Left colon (tissue), 2 donors: ENCODE data around the gene NEDD9. TPM values are rescaled to one million over a fixed set of nuclear protein-coding genes. Genes with fewer than 3 reads are reported as not detected.

Source experiments
- ATAC-seq: fragments of 200-7000 bp; cut with Tn5 transposase; one replicate; pipeline ENCODE4 v1.9.1; 2020; ENCODE audit warnings: mild to moderate bottlenecking, moderate library complexity
- DNase-seq, 2 donors: peaks; one replicate each; pipeline ENCODE4 v3.0.0-alpha.2; 2020
- intact Hi-C, 2 donors: fragments of 100-400 bp; cut with DNase I in 1 of 2; cut with micrococcal nuclease in 1 of 2; formaldehyde crosslinking; loops; one replicate each; pipeline versions ENCODE4 v1.11.2 to v1.14.0; 2022; cut with DNase I, micrococcal nuclease
- total RNA-seq, 2 donors: library from RNA; stranded (reverse); fragmentation: NEBNext Ultra II Directional; extraction: Animal tissue kit (Norgen Biotek cat#: 25700); gene quantifications; one replicate each; pipeline ENCODE4 v1.2.1, GENCODE V29; 2021
- donor health status: DM: no; HTN: no; CAD: no.
- donor health status: DM: yes; HTN: yes; CAD: no.

Gene NEDD9
- total RNA-seq, 2 donors from 2014 or later: 58.9 to 84.8 TPM

DNA sequence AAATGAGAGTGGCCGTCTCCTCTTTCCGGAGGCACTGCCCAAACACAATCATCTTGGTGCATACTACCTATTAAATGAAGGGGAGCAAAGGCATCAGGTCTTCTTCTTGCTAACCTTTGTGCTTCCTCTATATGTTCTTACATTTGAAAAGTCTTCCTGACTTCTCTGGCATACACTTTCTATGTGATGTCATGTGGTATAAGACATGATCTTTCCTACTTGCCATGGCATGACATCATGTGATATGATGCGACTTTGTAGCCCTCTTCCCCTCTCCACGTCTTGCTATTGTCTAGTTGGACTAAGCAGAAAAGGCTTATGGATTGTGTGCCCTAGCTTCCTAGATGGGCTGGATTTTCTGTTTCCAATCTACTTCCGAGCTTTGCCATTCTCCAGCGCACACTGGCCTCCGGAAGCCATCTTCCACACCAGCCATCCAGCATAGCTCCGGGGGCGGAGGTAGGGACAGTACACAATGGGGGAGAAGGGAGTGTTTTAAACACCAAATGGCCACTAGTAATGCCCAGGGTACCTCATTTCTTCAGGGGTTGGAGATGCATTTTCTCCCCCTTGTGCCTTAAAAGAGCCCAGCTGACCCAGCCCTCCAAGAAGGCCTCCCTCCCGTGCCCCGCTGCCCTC lies 8.8 kb upstream of the NEDD9 start:
- no peak for DNase-seq
- no peak for ATAC-seq
- intact Hi-C loops: no loop called here

DNA sequence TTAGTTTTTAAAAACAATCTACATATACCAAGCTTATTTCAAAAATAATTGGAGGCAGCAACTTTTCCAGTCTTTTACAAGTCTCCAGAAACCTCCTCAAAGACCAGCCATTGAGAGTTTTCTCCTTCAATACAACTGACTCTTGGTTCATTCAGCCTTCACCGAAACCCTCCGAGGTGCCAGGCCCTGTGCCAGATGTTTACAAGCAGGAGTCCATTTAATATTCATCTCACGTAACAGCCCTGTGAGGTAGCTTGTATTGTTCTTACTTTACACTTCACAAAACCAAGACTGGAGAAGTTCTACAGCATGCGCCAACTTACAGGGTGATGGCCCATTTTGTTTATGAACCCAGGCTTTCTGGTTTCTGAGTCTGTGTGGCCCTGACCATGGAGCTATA lies 5.5 kb upstream of the NEDD9 start:
- intact Hi-C loops: no loop called here
- ATAC-seq: no peak

DNA sequence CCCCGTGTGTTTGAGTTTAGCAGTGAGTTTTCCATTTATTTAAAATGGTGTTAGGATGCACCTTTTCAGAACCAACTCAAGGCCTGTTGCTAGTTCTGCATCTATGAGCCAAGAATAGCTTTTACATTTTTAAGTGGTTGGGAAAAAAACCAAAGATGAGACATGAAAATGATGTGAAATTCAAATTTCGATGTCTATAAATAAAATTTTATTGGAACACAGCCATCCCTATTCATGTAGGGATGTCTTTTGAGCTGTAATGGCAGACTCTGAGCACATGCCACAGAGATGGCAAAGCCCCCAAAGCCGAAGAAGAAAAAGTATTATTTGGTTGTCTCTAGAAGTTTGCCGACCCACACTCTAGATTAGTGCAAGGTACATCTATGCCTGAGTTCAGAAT lies 5.0 kb upstream of the NEDD9 start:
- ATAC-seq: no peak
- no peak for DNase-seq
- intact Hi-C loops: no loop called here

More for the DNA sequence above, 5.5 kb upstream of the NEDD9 start:
- no peak for DNase-seq

DNA sequence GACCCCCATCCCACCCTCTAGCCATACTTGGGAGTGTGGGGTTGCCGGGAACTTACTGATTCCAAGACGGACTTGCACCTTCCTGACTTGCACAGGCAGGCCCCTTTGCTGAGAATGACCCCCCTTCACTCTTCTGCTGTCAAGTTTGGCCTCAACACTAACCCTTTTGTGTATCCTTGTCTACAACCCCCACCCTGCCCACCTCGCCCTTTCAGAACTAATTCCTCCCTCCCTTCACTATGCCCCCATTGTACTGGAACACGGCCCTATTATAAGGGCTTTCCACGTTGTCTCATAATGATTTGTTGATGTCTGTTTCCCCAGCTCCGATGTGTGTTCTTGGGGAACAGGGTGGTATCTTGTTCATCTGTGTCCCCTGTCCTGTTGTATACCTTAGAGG lies 4.4 kb upstream of the NEDD9 start:
- DNase-seq (no peak), ATAC-seq (no peak)
- intact Hi-C loops: no loop called here

DNA sequence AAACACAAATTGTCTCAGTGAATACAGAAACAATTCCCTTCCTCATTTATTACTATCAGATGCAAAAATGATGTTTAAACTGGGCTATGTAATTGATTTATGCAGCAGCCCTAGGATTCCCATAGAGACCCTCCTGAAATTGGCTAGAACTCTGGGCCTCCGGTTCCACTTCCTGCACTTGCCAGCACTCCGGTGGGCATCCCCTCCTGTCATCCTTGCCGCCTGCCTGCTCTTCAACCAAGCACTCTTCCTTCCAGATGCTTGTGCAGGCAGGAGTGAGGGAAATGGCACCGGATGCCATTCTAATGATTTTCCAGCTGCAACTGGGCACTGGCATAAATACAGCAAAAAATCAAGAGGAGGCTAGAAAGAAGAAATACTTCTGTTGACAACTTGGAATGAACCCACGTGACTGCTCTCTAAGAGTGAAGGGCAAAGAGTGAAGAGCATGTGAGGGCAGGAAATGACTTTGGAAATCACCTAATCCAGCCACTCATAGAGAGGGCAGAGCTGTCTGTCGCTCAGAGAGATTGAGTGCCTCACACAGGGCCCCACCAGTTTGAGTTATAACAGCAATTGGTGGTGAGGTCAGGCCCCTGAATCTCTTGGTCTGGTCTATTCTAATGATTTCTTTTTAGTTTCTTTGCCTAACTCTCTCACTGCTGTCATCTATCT lies 3.7 kb upstream of the NEDD9 start:
- intact Hi-C loops: no loop called here
- no peak for DNase-seq
- peak; percentile 23 for ATAC-seq

DNA sequence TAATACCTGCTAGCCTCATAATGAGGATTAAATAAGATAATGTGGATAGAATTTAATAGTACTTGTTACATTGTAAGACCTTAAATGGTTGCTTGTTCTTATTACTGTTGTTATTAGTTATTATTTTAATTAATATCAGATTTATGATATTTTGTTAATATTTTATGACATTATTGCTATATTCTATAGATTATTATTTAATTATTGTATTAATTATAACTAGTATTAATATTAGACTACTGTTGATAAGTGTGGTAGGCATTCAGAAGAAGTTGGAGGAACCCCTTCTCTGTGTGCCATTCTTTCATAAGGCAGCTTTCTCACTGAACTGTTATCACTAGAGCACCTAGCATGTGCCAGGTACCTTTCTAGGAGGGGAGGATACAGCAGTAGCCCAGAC lies 2.6 kb upstream of the NEDD9 start:
- DNase-seq (no peak), ATAC-seq (no peak)
- intact Hi-C loops: no loop called here

DNA sequence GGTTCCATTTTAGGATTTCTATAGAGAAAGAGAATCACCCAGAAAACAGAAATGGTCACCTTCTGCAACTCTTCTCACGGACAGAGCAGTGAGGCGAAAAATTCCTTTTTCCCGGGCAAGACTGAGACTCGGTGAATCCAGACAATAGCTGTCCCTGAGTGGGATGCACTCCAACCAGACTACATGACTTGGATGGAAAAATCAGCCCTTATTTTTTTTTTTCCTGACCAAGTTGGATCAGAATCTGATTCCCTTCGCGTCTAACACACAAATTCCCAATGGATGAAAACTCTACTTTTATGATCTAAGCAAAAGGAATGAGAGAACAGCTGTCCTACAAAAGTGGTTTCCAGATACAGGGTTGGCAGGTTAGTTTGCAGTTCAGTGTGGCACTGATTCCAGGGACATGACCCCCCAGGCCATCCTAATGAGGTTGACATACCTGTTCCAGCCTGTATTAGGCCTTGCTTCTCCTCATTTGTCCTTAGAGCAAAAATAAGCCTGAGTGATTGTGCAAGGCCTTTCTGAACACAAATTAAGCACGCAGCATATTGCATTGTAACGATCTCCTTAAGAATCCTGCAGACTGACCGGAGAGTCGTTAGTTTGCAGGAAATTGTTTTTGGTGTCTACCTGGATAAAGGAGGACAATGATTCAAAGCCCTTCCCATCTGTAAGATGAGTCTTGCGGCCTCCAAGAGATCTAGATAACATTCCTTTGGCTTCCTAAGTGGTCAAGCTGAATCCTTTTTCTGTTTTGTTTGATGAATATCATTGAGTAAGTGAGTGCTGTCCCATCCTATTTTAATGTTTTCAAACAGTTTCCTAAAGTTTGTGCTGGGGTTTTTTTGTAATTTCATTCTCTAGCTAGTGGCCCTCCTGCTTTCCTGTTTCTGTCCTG lies 1.5 kb upstream of the NEDD9 start:
- DNase-seq (no peak), ATAC-seq (no peak)
- intact Hi-C loops: no loop called here

DNA sequence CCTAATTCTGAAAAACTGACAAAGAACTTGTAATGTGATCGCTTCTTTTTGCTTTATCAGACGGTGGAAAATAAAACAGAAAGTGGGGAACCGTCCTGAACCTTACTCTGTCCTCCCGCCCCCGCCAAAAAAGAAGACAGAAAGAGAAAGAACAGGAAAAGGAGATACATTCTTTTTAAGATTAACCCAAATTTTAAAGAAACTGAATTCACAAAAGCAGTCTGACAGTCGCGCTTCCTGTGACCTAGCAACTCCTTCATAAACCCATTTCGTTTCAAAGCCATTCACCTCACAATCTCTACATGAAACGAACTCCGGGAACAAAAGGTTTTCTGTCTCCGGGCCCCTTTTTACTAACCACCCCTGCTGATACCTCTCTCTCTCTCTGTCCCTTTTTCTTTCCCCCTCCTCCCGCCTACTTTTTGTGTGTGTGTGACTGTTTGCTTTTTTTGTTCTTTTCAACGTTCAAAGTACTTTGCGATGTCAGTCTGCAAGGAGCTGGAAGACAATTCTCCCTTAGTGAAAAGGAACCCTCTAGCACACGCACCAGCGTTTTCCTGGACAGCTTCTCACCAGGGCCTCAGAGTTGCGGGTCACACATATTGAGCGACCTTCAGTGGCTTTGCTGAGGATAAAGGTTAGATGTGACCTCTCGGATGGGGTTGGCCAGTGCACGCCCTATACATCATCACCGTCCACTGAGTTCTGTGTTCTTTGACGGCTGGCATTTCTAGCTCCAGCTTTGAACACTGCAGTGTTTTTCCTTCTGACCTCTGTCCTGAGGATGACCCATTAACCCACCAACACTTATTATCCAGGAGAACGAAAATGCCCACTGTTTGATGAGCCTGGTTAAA lies 530 bp upstream of the NEDD9 start:
- intact Hi-C loops: no loop called here
- peak in 1 of 2 donors; percentile 55 for DNase-seq
- peak; percentile 42 for ATAC-seq

DNA sequence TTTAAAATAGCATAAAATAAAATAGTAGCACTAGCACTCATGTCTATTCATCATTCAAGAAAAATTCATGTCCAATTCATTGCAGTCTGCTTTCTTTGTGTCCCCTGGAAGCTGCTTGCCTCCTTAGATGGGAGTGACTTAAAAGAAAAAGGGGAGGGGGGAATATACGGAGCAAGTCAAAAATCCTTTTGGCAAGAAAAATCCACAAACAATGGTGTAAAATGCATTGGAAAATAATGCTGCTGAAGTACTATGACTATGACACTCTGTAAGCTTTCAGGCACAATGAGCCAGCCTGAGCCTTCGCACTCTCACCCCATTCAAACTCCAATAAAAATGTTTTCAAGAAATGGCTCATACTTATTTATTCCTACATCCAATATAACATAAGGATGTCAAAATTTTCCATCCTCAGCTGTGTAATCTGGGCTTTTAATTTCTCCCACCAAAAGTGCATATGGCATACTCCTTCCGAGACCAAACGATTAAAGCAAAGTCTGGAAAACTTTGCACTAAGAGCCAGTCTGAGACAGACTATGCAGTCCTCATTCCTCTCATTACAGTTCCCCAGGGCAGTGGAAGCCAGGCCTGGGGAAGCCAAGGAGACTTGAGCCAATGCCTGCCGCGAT lies 790 bp downstream of the NEDD9 start:
- intact Hi-C loops: no loop called here
- ATAC-seq: peak; percentile 42
- no peak for DNase-seq

DNA sequence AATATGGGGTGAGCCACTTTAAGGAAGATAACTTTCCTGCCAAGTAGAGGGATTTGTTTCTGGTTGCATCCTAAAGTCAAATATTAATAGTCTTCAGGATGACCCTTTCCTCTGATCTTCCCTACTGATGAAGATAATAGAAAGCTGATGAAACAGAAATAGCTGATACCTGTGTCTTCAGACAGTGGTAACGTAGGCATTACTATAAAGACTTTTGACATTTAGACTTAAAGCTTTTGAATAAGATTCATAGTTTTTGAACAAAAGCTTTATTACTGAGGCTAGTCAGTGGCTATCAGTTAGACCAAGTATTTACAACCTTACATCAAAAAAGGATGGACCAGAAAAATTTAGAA lies 1.4 kb downstream of the NEDD9 start:
- intact Hi-C loops: no loop called here
- ATAC-seq: no peak
- DNase-seq: no peak

DNA sequence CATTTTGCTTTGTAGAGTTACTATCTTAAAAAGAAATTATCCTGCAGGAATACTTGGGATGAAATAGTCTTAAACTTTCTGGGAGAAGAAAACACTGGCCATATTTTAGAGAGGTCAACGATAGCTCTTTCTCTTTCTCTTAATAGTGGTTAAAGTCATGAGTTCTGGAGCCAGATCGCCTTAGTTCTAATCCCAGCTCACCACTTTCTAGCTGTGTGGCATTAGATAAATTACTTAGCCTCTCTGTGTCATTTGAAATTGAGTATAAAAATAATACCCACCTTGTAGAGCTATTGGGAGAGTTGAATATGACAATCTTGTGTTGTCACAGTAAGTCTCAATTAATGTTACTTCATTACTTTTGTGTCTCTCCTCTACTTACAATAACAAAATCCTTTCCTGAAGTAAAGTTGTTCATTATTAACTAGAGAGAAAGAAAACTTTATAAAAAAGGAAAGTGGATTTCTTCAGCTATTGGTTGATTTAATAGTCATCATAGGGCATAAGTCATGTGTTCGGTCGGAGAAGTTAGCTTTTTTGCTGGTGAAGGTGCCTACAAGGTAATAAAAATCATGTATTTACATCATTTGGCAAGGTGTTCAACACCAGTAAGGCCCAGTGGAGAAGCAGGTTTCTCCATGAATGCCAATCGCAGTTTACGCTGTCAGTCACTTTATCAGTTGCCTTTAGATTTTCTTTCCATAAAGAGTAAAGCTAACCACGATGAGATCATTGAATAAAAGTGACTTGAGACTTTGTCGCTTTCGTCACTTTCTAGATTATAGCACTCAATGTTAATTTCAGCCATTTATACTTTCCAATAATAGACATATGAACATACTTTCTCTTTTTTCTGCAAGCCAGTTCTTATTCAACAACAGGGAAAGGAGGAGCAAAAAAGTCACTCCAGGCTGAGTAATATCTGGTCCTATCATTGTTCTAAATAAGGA lies 2.0 kb downstream of the NEDD9 start:
- ATAC-seq (peak; percentile 11), DNase-seq (no peak)
- intact Hi-C loops: no loop called here

DNA sequence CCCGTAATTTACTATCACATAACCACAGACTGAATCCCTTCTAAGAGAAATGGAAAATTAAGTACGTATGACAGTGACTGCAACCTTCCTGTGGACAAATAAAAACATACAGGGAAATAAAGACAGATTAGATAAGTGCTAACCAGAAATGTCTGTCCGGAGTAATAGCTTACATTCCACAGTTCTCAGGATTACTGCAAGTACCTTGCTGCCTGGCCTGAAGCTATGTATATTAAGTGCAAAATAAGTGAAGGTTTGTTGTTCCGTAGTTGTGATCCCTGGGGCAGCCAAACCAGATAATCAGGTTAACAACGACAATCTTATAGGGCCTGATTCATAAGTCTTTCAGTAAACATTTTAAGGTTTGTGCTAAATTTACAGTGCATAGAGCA lies 2.8 kb downstream of the NEDD9 start:
- DNase-seq (no peak), ATAC-seq (peak; percentile 0)
- intact Hi-C loops: no loop called here

DNA sequence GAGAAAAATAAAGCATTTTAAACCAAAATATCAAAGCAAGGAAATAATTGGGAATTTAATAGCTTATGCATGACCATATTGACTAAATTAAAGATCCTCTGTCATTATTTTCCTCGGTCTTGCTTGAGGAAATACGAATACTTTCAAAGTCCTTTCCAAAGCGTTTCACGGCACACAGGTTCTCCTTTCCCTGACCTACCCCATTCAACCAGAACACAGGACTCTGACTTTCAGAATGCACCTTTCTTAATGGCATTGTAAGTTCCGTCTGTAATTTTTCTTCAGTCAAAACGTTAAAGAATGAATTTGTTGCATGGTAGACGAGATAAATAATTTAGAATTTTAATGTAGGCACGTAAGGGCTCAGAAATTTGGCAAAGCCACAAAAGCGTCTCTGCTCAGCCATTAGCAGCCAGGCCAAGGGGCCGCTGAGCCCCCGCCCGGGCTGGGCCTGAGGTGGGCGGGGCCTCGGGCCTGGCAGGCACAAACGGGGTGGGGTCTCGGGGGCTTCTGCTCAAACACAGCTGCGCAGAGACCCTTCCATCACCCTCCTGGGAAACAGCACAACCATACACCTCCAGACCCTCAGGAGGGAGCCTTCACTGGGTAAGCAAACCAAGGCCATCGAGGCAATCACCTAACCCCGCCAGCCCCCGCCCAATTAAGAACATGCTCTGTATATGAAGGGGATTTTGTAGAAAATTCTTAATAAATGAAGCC lies 3.4 kb downstream of the NEDD9 start:
- no peak for ATAC-seq
- intact Hi-C loops: no loop called here
- DNase-seq: no peak

DNA sequence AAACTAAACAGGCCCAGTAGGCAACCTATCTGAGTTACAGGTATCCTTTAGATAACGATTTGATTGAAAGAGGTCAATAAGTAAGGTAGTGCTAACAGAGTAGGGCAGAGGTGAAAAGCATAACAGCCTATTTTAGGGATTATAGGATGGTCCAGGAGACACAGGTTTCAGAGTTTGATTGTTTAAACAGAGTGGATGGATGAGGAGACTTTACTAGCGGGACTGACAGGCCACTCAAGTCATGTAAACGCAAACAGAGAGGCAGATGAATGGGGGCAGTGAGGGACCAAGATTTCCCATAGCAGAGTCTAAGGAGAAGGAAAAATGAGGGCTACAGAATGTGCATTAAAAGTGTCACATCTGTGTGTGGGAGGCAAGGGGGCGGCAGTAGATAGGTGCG lies 4.8 kb downstream of the NEDD9 start:
- intact Hi-C loops: no loop called here
- no peak for ATAC-seq
- no peak for DNase-seq

DNA sequence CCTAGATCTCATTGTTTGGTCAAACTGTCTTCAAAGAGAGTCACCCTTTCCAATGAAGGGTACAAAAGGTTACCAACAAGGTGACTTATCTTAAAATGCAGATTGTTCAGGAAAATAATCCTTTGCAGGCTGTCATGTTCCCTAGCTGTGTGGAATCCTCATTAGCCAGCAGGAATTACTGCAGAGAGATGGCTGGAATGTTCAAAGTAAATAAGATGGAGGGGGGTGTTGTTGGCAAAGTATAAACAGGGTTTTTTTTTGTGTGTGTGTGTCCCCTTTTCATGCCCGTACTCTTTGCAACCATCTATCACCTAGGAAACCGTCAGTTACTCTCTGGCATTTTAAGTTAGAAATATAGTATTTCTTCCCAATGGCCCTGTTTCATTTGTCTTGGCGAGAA lies 6.5 kb downstream of the NEDD9 start:
- ATAC-seq (no peak), DNase-seq (no peak)
- intact Hi-C loops: no loop called here

DNA sequence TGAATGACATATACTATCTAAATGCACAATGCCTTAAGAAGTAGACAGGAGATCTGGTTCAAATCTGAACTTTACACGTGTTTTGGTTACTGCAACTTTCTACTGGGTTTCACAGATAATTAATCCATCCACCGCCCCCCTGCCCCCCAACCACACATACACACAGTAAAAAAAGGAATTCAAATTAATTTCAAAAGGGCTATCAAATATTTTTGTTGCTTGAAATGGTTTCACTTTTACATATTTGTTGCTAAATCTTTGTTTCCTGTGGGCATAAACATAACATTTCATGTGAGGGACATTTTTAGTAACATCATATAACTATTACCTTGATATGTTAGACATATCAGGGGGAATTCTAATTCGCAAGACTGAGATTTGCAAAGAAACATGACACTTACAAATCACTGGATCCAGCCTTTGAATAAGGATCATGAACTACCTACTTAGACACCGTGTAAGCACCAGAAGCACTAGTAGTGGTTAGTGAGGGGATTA lies 7.5 kb downstream of the NEDD9 start:
- intact Hi-C loops: no loop called here
- no peak for DNase-seq
- no peak for ATAC-seq
